CD4-positive, alpha-beta T cell treated with Interleukin-15 for 4 hours (primary cell): ENCODE measurements around the gene ZCCHC14.
"Not testable (repeated sequence)": the region's sequence is repeated elsewhere in the genome, so short reads cannot be mapped to it uniquely, and the experiment has no call there.

Experiments used
- DNase-seq: peaks from one replicate; pipeline ENCODE4 v3.0.0-alpha.2; 2020; ENCODE audit warnings: low spot score

Gene ZCCHC14

GRCh38 chr16:87524407-87524806 is 31.6 kb upstream of the ZCCHC14 start:
- DNase-seq: no peak

GRCh38 chr16:87523605-87524004 is 30.8 kb upstream of the ZCCHC14 start:
- DNase-seq: not testable (repeated sequence)

GRCh38 chr16:87521764-87522163 is 28.9 kb upstream of the ZCCHC14 start:
- DNase-seq: not testable (repeated sequence)

GRCh38 chr16:87519170-87519569 is 26.3 kb upstream of the ZCCHC14 start:
- DNase-seq: not testable (repeated sequence)

- not testable (repeated sequence) for DNase-seq
Observed at GRCh38 chr16:87518430-87519051, 25.7 kb upstream of the ZCCHC14 start.

GRCh38 chr16:87517610-87518429 is 25.0 kb upstream of the ZCCHC14 start:
- not testable (repeated sequence) for DNase-seq

- DNase-seq: no peak
Observed at GRCh38 chr16:87516361-87516760, 23.5 kb upstream of the ZCCHC14 start.

- no peak for DNase-seq
Observed at GRCh38 chr16:87515475-87516330, 22.9 kb upstream of the ZCCHC14 start.

GRCh38 chr16:87509778-87510177 is 17.0 kb upstream of the ZCCHC14 start:
- not testable (repeated sequence) for DNase-seq

- no peak for DNase-seq
Observed at GRCh38 chr16:87507351-87508069, 14.7 kb upstream of the ZCCHC14 start.

GRCh38 chr16:87506423-87507350 is 13.9 kb upstream of the ZCCHC14 start:
- no peak for DNase-seq

GRCh38 chr16:87505834-87506233 is 13.0 kb upstream of the ZCCHC14 start:
- DNase-seq: no peak

- DNase-seq: not testable (repeated sequence)
Observed at GRCh38 chr16:87503232-87503937, 10.6 kb upstream of the ZCCHC14 start.

- DNase-seq: no peak
Observed at GRCh38 chr16:87502308-87502969, 9.6 kb upstream of the ZCCHC14 start.

- DNase-seq: no peak
Observed at GRCh38 chr16:87501117-87501516, 8.3 kb upstream of the ZCCHC14 start.

- no peak for DNase-seq
Observed at GRCh38 chr16:87499189-87499486, 6.3 kb upstream of the ZCCHC14 start.

GRCh38 chr16:87498324-87499188 is 5.7 kb upstream of the ZCCHC14 start:
- DNase-seq: no peak

- DNase-seq: not testable (repeated sequence)
Observed at GRCh38 chr16:87497767-87498290, 5.0 kb upstream of the ZCCHC14 start.
